ENCODE measurements around the gene SLC25A18. TPM values are rescaled to one million over a fixed set of nuclear protein-coding genes. Genes with fewer than 3 reads are reported as not detected.

SLC25A18 gene
- total and polyA plus RNA-seq, 2 of the 4 experiments (the other 2 are of a cell fraction): 0.05 TPM; not detected in 1

DNA sequence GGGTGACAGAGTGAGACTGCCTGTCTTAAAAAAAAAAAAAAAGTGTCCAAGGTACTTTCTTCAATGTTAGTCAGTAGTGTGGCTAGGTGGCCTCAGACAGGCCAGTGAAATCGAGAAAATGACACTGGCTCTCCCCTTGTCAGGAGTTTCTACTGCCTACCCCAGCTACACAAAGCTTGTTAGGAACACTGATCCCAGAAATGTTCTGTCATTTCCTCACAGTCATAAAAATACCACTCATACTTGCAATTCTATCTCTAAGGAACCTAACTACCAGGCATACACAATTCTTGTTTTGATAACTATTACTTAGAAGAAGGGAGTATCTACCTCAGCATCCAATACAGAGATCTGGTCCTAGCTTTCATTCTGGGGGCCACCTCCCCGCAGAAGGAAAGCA, 33.9 kb downstream of the SLC25A18 start:
- peaks cover 4 to 27% of the 10 kb centered on the region in 2 experiments; a peak in 3 of 4 replicates for H3K79me1 ChIP-seq (ENCODE audit: low read depth in 1 of 2, low read length in 2 of 2)
- no peak for TF ChIP-seq MXI1 (IDR thresholded peaks at IDR 0.05; ENCODE audit: borderline replicate concordance, low read depth, low read length)
- TF ChIP-seq, protein P1, sequence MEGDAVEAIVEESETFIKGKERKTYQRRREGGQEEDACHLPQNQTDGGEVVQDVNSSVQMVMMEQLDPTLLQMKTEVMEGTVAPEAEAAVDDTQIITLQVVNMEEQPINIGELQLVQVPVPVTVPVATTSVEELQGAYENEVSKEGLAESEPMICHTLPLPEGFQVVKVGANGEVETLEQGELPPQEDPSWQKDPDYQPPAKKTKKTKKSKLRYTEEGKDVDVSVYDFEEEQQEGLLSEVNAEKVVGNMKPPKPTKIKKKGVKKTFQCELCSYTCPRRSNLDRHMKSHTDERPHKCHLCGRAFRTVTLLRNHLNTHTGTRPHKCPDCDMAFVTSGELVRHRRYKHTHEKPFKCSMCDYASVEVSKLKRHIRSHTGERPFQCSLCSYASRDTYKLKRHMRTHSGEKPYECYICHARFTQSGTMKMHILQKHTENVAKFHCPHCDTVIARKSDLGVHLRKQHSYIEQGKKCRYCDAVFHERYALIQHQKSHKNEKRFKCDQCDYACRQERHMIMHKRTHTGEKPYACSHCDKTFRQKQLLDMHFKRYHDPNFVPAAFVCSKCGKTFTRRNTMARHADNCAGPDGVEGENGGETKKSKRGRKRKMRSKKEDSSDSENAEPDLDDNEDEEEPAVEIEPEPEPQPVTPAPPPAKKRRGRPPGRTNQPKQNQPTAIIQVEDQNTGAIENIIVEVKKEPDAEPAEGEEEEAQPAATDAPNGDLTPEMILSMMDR (conservative IDR thresholded peaks at IDR 0.05; ENCODE audit: low read depth, low read length): no peak
- TF ChIP-seq, protein P2, sequence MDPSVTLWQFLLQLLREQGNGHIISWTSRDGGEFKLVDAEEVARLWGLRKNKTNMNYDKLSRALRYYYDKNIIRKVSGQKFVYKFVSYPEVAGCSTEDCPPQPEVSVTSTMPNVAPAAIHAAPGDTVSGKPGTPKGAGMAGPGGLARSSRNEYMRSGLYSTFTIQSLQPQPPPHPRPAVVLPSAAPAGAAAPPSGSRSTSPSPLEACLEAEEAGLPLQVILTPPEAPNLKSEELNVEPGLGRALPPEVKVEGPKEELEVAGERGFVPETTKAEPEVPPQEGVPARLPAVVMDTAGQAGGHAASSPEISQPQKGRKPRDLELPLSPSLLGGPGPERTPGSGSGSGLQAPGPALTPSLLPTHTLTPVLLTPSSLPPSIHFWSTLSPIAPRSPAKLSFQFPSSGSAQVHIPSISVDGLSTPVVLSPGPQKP (IDR thresholded peaks at IDR 0.05; ENCODE audit: borderline replicate concordance, low read depth, low read length): no peak
- no peak for TF ChIP-seq FOS (IDR thresholded peaks at IDR 0.05; ENCODE audit: low read depth, low read length)
- H2BK20ac ChIP-seq (ENCODE audit: low read depth, low read length): no peak overlapping the region
- no peaks in the 10 kb centered on the region for H3K9me3 ChIP-seq (ENCODE audit: control insufficient read depth, insufficient read depth, low read length)
- no peak overlapping the region for H2AFZ ChIP-seq (replicated peaks; ENCODE audit: low read length, poor library complexity)
- no peak overlapping the region for H4K8ac ChIP-seq (ENCODE audit: low read depth in 2 of 2, low read length in 2 of 2)
- no peak overlapping the region for H3K4me2 ChIP-seq (ENCODE audit: low read depth, low read length)
- H4K5ac ChIP-seq (ENCODE audit: low read depth, low read length): no peak overlapping the region
- no peak overlapping the region for H3K4ac ChIP-seq (ENCODE audit: low read depth, low read length)
- CTCF ChIA-PET: interaction anchor here (0.6 kb wide), 1 partner anchor 515 kb away, joined by 4 read pairs; no protein-coding TSS in a partner anchor
- H3K56ac ChIP-seq (ENCODE audit: extremely low read depth, insufficient read depth, low read length): no peak overlapping the region
- BruUV-seq (replicated peaks): no TSS peak
- peak overlapping the region; percentile 51; the same call in 1 of the 2 replicates for H3K18ac ChIP-seq (ENCODE audit: low read depth, low read length)
- in situ Hi-C loops (cut with MboI; ENCODE audit: low sequenced_read_pairs) (no loop called here), dilution Hi-C loops (cut with HindIII; ENCODE audit: low sequenced_read_pairs, unreplicated experiment) (no loop called here), intact Hi-C loops (cut with micrococcal nuclease) (no loop called here)
- H3K9ac ChIP-seq (ENCODE audit: low read depth, low read length): no peak overlapping the region
- peaks cover 12% of the 10 kb centered on the region; the same call in 1 of the 2 replicates for H4K20me1 ChIP-seq (ENCODE audit: insufficient read depth, low read length)
- no peak overlapping the region for H2AK9ac ChIP-seq (replicated peaks; ENCODE audit: low read depth, low read length, poor library complexity)
- no peak overlapping the region; the same call in 1 of the 2 replicates for H3K23ac ChIP-seq (ENCODE audit: low read depth, low read length)
- POLR2A ChIA-PET (ENCODE audit: unreplicated experiment): no interaction called here
- peaks cover 59% of the 10 kb centered on the region for H3K36me3 ChIP-seq (ENCODE audit: control insufficient read depth, insufficient read depth, low read length)
- H2AK5ac ChIP-seq (ENCODE audit: low read depth, low read length): no peak overlapping the region
- DNase-seq (peak; percentile 42), ATAC-seq (ENCODE audit: low read depth) (peak; percentile 83)
- no CpG with 5 or more reads among the region's 2 CpGs for WGBS, 2 experiments (ENCODE audit: extremely low coverage in 2 of 2, insufficient read length in 1 of 2)
- peak overlapping the region; percentile 41; the same call in 1 of the 2 replicates for H3K27ac ChIP-seq (ENCODE audit: insufficient read depth, low read length)
- no peaks in the 10 kb centered on the region for H3K4me1 ChIP-seq (ENCODE audit: control insufficient read depth, insufficient read depth, low read length)
- no peak overlapping the region for H2BK120ac ChIP-seq (ENCODE audit: low read depth, low read length)
- H3K27me3 ChIP-seq (ENCODE audit: control insufficient read depth, insufficient read depth, low read length): no peaks in the 10 kb centered on the region
- H3K14ac ChIP-seq (replicated peaks; ENCODE audit: low read depth, low read length): no peak overlapping the region
- H2BK5ac ChIP-seq (ENCODE audit: low read depth, low read length, poor library complexity, severe bottlenecking): peak overlapping the region; percentile 46
- no peak overlapping the region for H3K4me3 ChIP-seq (ENCODE audit: insufficient read depth, low read depth, low read length)
- peaks cover 7% of the 10 kb centered on the region; the same call in 1 of the 2 replicates for H3K9me1 ChIP-seq (ENCODE audit: insufficient read depth, low read length)
- no peak overlapping the region for H4K91ac ChIP-seq (ENCODE audit: insufficient read depth, low read depth, low read length)
- H2BK15ac ChIP-seq (ENCODE audit: low read depth, low read length): no peak overlapping the region

Measured in IMR-90 (cell line).